Cardiac fibroblast (primary cell): ENCODE results near the gene VDR.

Source experiments
- DNase-seq, 2 donors: peaks; one replicate each; pipeline versions ENCODE4 v3.0.0 to v3.0.0-alpha.2; 2010; ENCODE audit warnings: low read depth in 2 of 2
- H3K4me3 ChIP-seq, 2 donors: replicated peaks in 1 of 2; 1 replicate in 1 of 2; 2 replicates in 1 of 2; pipeline ENCODE4 v1.5.1; 2011; ENCODE audit warnings: low read depth in 2 of 2, low read length in 2 of 2, mild to moderate bottlenecking in 2 of 2, moderate library complexity in 1 of 2
- TF ChIP-seq, protein P1 (sequence below): IDR thresholded peaks from one replicate; pipeline ENCODE4 v1.5.1; 2011; ENCODE audit warnings: low read depth, mild to moderate bottlenecking, low read length, inconsistent platforms

The VDR gene

DNA sequence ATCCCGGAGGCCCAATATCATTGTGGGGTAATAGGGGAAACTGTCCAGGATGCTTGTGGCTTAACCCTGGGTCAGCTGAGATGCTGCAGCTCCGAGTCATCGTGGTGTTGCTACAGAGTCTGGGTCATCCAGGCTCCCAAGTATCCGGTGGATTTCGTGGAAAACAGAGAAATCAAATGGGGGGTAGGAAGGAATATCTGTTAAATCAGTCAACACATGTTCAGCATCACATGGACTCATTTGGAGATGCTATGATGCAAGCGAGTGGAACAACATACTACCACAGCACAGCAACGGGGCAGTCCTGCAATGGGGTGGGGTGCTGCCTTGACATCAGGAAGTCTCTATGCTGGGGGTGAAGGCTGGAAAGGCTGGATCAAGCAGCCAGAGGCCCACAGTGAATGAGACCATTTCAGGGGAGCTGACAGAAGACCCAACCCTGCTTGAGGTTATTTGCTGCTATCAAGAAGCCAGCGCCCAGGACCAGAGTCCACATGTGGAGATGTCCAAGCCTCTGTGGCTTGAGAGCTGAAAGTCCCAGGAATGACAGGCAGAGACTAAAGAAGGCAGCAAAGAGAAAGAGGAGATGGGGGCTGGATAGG lies 22.9 kb downstream of the VDR start:
- TF ChIP-seq, protein P1, sequence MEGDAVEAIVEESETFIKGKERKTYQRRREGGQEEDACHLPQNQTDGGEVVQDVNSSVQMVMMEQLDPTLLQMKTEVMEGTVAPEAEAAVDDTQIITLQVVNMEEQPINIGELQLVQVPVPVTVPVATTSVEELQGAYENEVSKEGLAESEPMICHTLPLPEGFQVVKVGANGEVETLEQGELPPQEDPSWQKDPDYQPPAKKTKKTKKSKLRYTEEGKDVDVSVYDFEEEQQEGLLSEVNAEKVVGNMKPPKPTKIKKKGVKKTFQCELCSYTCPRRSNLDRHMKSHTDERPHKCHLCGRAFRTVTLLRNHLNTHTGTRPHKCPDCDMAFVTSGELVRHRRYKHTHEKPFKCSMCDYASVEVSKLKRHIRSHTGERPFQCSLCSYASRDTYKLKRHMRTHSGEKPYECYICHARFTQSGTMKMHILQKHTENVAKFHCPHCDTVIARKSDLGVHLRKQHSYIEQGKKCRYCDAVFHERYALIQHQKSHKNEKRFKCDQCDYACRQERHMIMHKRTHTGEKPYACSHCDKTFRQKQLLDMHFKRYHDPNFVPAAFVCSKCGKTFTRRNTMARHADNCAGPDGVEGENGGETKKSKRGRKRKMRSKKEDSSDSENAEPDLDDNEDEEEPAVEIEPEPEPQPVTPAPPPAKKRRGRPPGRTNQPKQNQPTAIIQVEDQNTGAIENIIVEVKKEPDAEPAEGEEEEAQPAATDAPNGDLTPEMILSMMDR, result no peak
- peak; percentile 96 to 99 for DNase-seq
- no peak overlapping the region for H3K4me3 ChIP-seq

DNA sequence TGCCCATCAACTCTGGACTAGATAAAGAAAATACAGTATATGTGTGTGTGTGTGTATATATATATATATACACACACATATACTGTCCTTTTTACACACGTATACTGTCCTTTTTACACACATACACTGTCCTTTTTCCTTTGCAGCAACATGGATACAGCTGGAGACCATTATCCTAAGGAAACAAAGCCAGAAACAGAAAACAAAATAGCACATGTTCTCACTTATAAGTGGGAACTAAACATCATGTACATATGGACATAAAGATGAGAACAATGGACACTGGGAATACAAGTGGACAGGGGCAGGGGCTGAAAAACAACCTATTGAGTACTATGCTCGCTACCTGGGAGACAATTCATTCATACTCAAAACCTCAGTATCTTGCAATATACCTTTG lies 23.7 kb downstream of the VDR start:
- DNase-seq, result no peak

DNA sequence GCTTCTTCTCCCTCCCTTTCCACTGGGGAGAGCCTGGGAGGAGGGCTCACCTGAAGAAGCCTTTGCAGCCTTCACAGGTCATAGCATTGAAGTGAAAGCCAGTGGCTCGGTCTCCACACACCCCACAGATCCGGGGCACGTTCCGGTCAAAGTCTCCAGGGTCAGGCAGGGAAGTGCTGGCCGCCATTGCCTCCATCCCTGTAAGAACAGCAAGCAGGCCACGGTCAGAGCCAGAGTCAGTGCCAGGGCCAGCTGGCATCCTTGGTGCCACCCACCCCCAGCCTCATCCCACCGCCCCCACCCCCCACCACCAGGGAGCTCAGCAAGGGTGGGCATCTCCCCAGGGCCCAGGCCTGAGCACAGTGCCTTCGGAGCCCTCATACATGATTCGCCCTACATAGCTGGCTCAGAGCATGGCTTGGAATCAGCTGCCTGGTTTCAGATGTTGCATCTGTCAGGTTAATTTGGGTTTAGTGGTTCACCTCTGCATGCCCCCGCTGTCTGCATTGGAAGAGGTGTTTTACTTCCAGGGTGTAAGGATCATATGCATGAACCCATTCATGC lies 25.8 kb downstream of the VDR start:
- TF ChIP-seq, protein P1, result no peak
- DNase-seq, result no peak
- no peak overlapping the region for H3K4me3 ChIP-seq

More for the DNA sequence above, 23.7 kb downstream of the VDR start:
- TF ChIP-seq, protein P1, result no peak
- no peak overlapping the region for H3K4me3 ChIP-seq

DNA sequence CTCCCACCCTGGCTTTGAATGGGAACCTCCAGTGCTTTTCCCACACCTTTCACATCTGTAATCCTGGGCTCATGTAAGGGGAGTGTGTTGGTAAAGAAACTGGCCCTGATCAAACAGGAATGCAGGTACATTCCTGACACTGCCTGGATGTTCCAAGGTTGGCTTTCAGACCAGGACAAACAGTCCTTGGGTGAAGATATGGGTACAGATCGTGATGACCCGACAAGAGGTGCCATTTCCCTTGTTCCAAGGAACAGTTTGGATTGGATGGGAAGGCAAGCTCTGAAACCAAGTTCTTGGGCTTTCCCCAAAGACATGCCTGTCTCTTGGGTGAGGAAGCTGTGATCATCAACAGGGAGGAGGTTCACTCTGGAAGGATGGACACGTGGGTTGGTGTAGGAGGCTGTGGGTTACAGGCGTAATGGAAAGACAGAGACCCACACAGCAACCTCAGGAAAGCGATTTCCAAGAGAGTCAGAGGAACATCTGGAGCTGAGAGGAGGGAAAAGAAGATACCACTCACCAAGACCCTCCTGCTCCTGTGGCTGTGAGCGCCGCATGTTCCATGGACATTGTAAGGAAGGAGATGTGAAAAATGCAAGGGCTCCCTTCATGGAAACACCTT lies 26.4 kb downstream of the VDR start:
- no peak for DNase-seq
- H3K4me3 ChIP-seq, result no peak overlapping the region
- TF ChIP-seq, protein P1, result no peak

DNA sequence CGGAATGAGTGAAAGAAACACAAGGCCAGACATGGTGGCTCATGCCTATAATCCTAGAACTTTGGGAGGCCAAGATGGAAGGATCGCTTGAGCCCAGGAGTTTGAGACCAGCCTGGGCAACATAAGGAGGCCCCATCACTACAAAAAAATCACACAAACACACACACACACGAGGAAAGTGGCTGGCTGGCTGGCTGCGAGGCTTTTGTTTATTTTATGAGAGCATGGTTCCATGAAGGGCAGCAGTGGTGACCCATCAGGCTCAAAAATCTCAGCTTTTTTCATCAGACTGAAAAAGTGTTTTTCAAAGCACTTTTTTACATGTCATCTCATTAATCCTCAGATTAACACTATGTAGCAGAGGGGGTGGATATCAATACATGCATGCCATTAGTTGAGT lies 27.7 kb downstream of the VDR start:
- H3K4me3 ChIP-seq, result no peak overlapping the region
- DNase-seq, result no peak
- TF ChIP-seq, protein P1, result no peak

DNA sequence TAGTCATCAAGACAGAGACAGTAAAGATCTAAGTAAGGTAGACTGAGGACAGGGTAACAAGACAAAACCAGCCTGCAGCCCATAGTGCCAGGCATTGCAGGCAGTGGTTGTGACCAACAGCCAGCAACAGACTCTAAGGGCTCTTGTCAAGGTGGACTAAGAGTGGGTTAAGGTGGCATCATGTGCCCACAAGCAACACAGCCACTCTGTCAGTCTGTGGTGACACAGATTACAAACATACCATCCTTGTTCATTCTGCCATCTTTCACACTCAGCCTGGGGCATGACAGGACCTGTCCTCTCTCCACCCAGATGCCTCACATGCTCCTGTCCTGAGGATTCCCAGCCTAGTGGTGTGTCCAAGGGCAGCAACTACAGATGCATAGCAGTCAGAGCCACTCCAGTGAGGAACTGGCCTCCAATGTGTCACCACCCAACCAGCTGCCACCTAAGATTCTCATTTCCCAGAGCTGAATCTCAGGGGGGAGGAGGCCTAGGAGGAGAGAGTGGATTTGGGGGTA lies 28.3 kb downstream of the VDR start:
- TF ChIP-seq, protein P1, result no peak
- no peak overlapping the region for H3K4me3 ChIP-seq
- DNase-seq, result no peak
